Mesenteric fat pad (tissue), 1 donor: ENCODE data around the gene ATP2A1. TPM values are rescaled to one million over a fixed set of nuclear protein-coding genes. Genes with fewer than 3 reads are reported as not detected.
A peak's percentile ranks its signal among the peaks of the same experiment; 100 is the strongest.
"Not testable (repeated sequence)": the region's sequence is repeated elsewhere in the genome, so short reads cannot be mapped to it uniquely, and the experiment has no call there.

Source experiments
- DNase-seq: peaks from one replicate; pipeline ENCODE4 v3.0.0-alpha.2; 2020; ENCODE audit warnings: low spot score
- total RNA-seq: library from RNA; stranded (reverse); fragmentation: NEBNext Ultra II Directional; extraction: Animal tissue kit (Norgen Biotek cat#: 25700); gene quantifications from one replicate; pipeline ENCODE4 v1.2.1, GENCODE V29; 2021
- donor health status: DM: yes; HTN: yes; CAD: no.

Gene ATP2A1
- total RNA-seq, 1 donor from 2014 or later, result 0.48 TPM

DNA sequence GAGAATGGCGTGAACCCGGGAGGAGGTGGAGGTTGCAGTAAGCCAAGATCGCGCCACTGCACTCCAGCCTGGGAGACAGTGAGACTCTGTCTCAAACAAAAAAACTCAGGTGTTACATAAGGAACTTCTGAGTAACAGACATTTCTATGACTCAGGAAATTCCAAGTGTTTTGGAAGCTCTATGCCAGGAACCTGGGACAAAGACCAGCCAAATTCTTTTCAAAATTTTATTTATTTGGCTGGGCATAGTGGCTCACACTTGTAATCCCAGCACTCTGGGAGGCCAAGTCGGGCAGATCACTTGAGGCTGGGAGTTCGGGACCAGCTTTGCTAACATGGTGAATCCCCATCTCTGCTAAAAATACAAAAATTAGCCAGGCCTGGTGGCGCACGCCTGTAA is 19.9 kb upstream of the ATP2A1 start:
- no peak for DNase-seq

DNA sequence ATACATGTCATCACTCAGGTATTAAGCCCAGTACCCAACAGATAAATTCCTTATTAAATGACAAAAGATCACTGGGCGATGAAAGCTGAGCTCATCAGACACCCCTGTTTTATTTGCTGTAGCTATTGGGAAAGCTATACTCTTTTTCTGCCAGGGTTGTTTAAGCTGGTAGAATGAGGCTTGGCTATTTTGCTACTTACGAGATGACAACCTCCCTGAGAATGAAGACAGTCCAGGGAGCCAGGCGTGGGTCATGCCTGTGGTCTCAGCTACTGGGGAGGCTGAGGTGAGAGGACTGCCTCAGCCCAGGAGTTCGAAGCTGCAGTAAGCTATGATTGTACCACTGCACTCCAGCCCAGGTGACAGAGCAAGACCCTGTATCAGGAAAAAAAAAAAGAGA is 19.0 kb upstream of the ATP2A1 start:
- DNase-seq, result no peak

DNA sequence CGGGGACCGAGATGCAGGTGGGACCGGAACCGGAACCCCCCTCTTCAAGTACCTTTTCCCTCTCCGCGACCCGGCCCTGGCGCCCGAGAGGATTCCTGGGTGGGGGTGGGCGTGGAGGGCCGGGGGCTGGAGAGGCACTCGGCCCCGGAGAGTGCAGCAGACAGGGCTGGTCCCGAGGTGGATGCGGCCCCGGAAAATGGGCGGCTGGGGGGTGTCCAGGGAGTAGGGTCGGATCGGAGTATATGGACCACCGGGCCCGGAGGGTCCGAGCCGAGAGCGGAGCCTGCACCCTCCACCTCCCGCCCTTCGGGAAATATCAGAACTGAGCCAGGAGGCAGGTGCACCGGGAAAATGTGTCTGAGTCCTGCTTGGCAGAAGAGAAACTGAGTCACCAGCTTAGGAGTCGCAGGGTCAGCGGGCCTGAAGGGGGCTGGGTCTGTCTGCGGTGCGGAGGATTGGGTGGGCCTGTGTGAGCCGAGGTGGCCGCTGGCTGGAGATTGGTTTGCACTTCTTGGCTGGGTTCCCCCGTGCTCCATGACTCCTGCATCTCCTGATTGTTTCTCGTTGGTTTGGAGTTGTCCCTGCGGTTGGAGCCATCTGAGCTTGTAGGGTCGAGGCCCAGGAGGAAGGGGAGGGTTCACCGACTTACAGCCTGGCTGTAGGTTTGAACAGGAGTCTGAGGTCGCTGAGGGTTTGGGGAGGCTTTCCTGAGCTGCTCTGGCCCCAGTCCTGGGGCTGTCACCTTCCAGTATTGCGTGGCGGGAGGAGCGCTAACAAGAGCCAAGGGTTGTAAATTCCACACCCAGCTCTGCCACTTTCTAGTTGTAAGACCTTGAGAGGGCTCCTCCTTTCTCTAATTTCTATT is 14.1 kb upstream of the ATP2A1 start:
- no peak for DNase-seq

DNA sequence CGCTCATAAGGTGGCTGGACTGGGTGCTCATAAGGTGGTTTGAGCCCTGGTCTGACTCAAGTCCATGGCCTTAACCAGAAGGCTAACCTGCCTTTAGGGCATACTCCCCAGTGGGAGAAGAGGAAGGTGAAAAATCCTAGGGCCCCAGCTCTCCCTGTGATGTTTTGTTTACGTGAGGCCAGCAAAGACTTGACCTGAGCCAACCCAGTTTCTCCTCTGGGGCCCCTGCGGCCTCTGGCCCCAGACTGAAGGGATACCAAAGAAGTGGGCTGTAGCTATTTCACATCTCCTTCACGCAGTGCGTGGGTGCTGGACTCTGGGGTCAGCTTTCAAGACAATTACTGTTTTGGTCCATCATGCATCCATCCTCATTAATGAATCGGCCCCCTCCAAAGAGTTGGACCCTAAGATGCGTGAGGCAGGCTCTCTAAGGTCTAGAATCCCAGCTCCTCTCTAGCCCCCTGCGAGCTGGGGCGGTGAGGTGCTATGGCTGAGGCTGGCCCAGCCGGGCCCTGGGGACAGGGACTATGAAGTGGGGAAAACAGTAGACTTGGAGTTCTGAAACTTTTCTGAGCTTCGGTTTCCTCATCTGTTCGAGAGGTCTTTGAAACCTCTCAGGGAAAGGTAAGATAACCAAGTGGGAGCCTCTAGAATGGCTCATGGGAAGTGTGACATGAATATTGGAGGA is 13.1 kb upstream of the ATP2A1 start:
- no peak for DNase-seq

DNA sequence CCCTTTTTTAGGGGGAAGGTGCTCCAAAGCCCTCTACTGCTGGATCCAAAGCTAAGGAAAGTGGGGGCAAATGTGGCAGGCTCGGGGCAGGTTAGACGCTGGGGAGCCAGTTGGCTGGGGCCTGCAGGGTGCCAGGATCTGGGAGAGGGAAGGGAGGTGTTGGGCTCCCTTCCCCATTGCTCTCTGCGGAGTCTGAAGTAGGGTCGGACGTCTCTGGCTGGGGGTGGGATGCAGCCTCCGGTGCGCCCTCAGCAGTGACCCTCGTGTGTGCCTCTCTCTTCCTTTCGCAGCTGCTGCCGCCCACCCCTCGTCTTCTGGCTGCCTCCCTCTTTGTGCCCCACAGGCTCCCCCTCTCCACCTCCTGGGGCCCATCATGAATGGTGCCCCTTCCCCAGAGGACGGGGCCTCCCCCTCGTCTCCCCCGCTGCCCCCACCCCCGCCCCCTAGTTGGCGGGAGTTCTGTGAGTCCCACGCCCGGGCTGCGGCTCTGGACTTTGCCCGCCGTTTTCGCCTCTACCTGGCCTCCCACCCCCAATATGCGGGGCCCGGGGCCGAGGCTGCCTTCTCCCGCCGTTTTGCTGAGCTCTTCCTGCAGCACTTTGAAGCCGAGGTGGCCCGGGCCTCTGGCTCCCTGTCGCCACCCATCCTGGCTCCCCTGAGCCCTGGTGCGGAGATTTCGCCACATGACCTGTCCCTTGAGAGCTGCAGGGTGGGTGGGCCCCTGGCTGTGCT is 12.4 kb upstream of the ATP2A1 start:
- DNase-seq, result no peak

DNA sequence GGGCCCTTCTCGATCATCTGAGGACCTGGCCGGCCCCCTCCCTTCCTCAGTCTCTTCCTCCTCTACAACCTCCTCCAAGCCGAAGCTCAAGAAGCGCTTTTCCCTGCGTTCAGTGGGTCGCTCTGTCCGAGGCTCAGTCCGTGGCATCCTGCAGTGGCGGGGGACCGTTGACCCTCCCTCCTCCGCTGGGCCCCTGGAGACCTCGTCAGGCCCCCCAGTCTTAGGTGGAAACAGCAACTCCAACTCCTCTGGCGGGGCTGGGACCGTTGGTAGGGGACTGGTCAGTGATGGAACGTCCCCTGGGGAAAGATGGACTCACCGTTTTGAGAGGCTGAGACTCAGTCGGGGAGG is 11.9 kb upstream of the ATP2A1 start:
- no peak for DNase-seq

DNA sequence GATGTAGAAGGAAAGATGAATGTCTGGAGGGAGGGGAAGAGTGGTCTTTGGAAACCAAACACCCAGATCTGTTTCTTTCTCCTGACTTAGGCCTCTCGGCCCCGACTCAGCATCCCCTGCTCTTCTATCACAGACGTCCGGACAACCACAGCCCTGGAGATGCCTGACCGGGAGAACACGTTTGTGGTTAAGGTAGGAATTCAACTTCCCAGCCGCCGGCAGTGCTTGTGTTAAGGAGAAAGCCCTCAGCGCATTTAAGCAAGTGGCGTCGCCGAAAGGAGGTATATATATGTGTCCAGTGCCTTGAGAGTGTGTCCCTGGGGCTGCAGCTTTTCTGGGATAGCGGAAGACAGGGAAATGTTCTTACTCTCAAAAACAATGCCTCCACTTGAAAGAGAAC is 11.0 kb upstream of the ATP2A1 start:
- DNase-seq, result no peak

DNA sequence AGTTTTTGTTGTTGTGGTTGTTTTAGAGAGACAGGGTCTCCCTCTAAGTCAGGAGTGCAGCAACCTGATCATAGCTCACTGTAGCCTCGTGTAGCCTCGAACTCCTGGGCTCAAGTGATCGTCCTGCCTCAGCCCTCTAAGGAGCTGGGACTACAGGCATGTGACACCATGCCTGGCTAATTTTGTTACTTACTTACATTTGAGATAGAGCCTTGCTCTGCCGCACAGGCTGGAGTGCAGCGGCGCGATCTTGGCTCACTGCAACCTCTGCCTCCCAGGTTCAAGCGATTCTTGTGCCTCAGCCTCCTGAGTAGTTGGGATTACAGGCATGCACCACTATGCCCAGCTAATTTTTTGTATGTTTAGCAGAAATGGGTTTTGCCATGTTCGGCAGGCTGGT is 10.6 kb upstream of the ATP2A1 start:
- not testable (repeated sequence) for DNase-seq

DNA sequence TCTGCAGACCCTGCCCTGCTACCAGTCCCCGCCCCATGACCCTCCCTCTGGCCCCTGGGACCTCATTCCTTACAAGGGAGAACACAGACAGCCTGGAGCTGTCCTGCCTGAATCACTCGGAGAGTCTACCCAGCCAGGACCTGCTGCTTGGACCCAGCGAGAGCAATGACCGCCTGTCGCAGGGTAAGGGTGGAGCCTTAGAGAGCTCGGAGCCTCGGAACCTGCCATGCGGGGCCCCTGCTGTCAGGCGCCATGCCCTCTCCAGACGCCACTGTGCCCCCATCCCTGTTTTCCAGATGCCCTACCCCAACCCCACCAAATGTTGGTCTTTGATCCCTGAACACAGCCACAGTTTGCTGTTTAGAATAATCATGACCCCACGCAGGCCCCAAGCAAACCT is 9.1 kb upstream of the ATP2A1 start:
- DNase-seq, result no peak

DNA sequence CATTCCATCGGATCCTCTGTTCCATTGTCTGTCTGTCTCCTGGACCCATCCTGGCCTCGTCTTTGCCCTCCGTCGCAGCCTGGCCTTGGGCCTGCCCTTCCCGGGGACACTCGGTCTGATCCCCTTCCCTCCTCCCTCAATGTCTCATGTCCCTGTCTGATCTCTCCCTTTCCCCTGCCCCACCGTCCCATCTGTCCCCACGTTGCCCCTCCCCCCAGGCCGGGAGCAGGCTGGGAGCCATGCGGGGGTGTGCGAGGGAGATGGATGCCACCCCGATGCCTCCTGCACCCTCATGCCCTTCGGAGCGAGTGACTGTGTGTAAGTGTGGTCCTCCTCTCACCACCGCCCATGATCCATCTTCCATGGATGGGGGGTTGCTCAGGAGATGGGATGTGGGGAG is 5.3 kb upstream of the ATP2A1 start:
- DNase-seq, result no peak

DNA sequence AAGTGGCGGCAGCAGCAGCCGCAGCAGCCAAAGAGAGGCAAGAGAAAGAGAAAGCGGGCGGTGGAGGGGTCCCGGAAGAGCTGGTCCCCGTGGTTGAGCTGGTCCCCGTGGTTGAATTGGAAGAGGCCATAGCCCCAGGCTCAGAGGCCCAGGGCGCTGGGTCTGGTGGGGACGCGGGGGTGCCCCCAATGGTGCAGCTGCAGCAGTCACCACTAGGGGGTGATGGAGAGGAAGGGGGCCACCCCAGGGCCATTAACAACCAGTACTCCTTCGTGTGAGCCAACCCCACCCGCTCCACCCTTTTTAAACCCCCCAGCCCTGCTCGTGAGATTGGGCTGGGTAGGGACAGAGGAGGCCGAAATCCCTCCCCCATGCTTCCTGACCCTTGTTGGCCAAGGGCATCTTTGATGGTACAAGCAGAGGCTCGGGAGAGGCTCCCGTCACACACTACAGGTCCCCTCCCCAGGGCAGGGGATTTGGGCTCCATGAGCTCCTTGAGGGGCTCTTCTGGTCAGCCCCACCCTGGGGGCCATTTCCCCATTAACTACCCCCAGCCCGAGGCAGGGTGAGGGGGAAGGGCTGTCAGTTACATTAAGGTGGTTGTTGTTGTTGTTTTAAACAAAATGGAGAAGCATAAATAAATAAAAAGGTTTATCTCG is 4.6 kb upstream of the ATP2A1 start:
- DNase-seq, result no peak

DNA sequence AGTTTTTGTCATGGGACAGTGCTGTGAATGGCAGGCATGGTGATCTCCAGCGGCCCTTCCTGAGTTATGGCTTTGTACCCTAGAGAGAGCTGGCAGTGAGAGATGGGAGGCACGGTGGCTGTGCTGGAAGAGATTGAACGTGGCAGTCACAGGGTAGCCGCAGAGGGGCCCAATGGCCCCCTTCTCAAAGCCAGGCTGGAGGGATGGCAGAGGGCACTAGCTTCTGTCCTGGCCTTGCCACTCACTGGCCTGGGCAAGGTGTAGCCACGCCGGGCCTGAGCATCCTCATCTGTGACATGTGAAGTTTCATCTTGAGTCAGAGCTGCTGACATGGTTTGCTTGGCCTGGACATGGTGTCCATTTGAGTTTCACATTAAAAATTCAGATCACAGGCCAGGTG is 3.9 kb upstream of the ATP2A1 start:
- DNase-seq, result no peak

DNA sequence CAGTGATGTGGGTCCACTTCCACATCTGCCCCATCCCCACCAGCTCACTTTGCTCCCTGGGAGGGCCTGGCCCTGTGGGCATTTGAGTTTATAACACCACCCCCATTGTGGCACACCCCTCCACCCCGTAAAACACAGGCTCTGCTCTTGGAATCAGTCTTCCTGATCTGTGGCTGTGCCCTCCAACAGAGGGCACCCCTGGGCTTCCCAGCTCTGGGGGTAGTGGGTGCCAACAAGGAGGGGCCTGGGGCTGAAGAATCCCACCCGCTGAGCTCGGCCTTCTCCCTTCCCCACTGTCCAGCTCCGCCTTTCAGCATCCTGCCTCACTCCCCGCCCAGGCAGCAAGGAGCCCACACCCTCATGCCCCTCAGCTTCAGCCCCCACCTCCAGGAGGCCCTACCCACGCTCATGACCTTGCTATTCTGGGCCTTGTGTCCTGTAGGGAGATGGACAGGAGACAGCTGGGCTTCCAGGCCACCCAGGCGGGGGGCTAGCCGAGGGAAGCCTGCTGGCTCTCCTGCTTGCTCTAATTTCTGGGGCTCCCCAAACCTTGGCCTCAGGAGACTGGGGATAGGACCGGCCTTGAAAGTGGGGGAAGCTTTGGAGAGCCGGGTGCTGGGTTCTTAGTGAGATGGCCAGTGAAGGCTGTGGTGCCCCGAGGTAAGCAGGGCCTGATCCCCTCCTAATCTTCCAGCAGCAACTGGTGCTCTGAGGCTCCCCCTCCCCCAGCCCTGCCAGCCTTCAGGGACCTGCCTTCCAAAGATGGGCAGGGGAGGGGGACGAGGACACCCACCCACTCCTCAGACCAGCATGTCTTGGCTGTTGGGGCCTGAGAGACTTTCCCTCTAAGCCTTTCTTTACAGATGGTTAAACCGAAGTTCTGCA is 2.9 kb upstream of the ATP2A1 start:
- DNase-seq, result no peak

DNA sequence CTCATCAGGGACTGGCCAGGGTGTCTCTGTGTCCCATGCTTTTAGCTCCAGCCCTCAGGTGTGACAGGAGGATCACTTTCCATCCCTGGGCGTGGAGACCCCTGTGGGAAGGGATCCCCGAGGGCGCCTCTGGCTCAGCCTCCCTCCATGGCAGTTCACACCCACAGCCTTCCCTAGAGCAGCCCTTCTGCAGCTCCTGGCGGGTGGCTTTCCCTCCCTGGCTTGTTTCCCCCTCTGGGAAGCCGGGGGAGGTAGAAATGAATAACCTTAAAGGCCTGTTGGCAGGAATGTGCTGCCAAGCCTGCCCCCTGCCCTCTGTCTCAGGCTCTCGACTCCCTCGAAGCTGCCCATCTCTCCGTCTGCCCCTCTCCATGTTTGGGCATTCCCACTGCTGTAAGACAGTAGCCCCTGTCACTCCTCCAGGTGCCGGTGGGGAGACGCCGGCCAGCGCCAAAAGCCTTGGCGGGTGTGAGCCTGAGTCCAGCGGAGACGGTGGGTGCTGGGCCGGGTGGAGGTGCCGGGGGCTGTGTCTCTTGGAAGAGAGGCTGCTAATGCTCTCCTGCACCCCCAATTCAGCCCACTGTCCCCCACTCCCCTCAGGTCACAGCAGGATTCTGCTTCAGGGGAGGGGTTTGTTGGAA is 2.1 kb upstream of the ATP2A1 start:
- no peak for DNase-seq

DNA sequence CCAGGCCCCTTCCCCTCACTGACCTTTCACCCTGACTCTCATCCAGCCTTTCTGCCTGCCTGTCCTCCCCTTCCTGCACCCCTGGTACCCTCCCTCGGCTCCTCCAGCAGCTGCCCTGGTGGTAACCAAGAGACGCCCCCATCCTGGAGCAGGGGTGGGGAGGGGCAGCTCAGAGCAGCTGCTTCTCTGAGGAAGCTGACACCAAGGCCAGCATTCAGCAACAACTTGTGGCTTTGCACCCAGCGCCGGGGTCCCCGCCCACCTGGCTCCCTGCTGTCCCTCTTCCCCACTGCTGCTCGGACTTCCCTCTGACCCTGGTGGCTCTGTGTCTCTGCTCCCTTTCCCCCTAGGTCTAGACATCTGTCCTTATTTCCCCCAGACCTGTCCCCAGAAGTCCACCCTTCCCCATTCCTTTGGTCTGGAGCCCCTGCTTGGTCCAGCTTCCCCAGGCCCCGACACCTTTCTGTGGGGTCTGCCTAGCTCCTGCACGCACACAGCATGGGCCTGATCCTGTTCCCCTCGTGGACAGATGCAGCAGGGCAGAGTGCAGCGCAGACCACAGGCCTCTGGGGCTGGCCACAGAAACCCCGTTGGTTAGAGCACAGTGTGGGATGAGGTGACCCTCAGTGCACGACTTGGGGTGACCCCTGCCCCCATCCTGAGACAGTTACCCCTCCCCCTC is 1.2 kb upstream of the ATP2A1 start:
- DNase-seq, result no peak

DNA sequence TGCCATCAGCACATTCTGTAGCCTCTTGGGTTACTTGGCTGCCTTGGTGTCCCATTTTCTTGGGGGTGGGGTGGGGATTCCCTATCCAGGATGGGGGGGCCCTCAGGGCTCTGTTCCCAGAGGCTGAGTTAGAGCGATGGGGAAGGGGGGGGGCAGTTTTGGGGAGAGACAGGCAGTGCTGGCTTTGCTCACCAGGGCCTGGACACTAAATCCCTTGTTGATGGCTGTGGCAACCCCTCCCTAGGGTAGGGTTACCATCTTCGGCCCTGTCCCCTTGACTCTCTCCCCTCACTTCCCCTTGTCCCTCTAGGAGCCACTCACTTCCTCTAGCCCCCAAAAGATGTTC is 660 bp upstream of the ATP2A1 start:
- DNase-seq, result no peak

DNA sequence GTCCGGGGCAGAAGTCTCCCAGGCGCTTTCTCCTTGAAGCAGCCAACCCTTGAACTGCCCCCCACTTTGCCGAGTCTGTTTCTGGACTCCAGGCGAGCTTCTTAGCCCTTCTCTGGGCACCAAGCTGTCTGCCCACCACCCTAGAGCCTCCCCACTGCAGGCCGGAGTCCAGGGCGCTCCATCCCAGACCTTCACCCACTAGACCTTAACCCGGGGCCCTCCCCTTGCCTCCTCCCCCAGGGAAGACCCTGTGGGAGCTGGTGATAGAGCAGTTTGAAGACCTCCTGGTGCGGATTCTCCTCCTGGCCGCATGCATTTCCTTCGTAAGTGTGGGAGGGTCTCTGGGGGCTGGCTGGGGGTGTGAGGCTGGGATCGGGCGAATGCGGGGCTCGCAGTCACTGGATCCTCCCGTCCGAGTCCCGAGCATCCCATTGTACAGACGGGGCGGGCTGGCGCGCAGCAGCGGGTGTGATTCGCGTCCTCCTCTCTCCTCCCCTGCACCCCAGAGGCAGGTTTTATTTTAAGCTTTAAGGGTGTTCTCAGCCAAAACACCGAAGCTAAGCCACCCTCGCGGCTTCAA is 1.1 kb downstream of the ATP2A1 start:
- DNase-seq, result no peak

DNA sequence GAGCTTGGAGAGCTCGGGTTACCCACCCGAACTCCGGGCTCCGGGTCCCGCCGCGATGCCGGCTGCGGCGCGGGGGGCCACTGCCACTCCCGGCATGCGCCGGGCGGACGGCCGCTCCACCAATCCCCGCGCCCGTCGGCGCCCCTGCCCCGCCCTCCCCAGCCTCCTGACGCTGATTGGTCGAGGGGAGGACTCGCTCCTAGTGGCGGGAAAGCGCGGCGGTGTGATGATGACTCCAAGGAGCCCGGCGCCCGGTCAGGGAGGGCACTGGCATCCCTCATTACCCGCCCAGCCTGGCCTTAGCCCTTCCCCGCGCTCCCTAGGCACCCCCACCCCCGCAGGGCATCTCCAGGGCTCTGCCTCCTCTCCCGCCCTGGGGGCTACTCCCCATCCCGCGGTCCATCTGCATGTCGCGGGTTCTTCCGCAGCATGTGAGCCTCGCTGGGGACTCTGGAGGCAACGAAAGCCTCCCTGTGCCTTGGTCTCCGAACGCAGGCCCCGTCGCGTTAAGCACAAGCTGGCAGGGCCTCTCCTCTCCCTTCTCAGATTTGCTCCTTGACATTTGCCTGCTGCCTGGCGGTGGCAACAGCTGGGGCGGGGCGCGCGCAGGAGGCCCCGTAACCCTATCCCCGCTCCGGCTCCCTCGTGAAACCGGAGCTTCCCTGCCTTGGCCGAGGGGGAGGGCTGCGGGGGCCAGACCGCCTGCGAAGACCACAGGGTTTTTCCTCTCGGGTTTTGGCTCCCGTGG is 1.7 kb downstream of the ATP2A1 start:
- DNase-seq, result peak; percentile 95

DNA sequence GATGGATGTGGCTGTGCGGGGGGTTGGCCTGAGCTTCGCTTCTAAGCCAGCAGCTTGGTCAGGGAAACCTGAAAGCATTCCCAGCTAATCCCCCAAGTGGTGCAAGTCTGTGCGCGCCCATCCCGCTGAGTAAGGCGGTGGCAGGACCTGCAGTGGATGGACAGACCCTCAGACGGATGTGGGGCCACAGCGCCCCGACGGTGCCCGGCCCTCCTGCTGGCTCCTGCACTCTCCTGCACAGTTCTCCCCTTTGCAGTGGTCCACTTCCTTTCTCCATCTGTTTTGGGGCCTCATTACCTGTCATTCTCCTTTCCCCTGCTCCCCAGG is 2.3 kb downstream of the ATP2A1 start:
- no peak for DNase-seq
